LNCaP clone FGC (cell line): Measurements from ENCODE around the gene SESN1.
"Not testable (repeated sequence)": the region's sequence is repeated elsewhere in the genome, so short reads cannot be mapped to it uniquely, and the experiment has no call there.

Experiments used
- DNase-seq: peaks from one replicate; pipeline ENCODE4 v3.0.0-alpha.2; 2011; ENCODE audit warnings: low read depth
- H3K4me3 ChIP-seq: 2 replicates; pipeline ENCODE4 v1.5.1; 2011; ENCODE audit warnings: mild to moderate bottlenecking, low read depth, low read length, control low read depth
- CTCF ChIP-seq: IDR thresholded peaks from 2 replicates; pipeline ENCODE4 v1.5.1; 2012; ENCODE audit warnings: mild to moderate bottlenecking; ENCODE audit not compliant: control insufficient read depth, insufficient read depth; ENCODE audit errors: extremely low read depth

Gene SESN1

GRCh38 chr6:109093732-109094415, 772 bp downstream of the SESN1 start:
- no peak for TF ChIP-seq CTCF
- DNase-seq, result no peak
- peak overlapping the region; percentile 88 for H3K4me3 ChIP-seq

GRCh38 chr6:109092074-109092473, 2.6 kb downstream of the SESN1 start:
- H3K4me3 ChIP-seq, result no peak overlapping the region

DNA sequence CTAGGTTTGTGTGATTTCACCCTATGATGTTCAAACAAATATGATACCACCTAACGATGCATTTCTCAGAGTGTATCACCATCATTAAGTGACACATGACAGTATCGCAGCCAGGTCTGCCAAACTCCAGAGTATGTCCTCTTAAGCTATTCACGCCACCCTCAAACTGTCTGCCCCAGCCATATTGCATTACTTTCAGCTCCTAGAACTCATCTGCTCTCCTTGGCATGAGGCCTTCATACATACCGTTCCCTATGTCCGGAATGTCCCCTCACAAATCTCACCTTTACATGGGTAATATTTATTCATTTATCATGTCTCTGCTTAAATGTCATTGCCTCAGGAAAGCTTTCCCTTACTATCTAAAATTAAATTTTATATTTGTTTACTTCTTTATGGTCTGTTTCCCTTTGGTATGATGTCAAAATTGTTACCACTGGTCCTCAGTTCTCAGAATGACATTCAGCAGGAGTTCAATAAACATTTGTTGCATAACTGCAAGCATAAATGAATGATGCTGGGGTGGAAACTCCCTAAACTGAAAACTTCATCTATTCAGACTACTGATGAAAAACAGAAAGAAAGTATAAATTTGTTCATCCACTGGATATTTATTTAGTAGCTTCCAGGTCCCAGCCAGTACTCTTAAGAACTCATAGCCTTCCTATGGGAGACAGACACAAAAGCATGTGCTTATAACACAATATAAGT, 3.2 kb downstream of the SESN1 start:
- no peak for TF ChIP-seq CTCF
- no peak overlapping the region for H3K4me3 ChIP-seq
- no peak for DNase-seq

More at GRCh38 chr6:109092074-109092473, 2.6 kb downstream of the SESN1 start:
- no peak for DNase-seq
- TF ChIP-seq CTCF, result no peak

- DNase-seq, result no peak
- H3K4me3 ChIP-seq, result no peak overlapping the region
- TF ChIP-seq CTCF, result no peak
Observed at GRCh38 chr6:109088995-109089394, 5.7 kb downstream of the SESN1 start.

DNA sequence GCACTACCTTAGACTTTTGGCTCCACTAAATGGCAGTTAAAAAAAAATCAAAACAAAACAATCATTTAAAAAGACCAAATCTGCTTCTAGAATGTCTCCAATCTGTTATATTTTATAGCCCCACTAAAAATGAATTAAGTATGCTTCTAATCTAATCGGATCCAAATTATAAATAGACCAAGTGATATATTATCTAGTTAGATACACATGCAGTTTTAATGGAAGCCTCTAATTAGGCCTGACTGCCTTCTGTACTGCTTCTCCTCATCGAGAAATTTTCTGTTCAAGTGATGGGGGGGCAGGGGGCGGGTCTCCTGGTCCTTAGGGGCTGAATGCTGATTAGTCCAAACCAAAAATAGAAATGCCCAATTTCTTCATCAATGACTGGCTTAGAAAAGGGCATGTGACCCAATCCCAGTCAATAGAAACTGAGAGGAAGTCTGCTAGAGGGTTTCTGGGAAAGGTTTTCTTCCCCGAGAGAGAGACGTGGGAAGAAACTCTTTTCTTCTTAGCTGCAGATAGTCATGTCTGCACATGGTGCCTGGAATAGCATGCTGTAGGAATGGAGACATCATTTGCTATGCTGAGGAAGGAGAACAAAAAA, 6.9 kb downstream of the SESN1 start:
- TF ChIP-seq CTCF, result no peak

DNA sequence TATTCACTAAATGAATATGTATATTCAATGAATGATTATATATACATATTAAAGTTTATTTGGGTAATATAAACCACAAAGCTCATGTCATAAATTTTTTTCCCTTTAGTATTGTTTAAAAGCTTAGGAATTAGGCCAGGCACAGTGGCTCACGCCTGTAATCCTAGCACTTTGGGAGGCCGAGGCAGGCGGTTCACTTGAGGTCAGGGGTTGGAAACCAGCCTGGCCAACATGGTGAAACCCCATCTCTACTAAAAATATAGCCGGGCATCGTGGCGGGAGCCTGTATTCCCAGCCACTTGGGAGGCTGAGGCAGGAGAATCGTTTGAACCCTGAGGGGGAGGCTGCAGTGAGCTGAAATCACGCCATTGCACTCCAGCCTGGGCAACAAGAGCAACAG, 10.5 kb downstream of the SESN1 start:
- DNase-seq, H3K4me3 ChIP-seq: not testable (repeated sequence)

More for the DNA sequence above, 6.9 kb downstream of the SESN1 start:
- DNase-seq, result no peak
- no peak overlapping the region for H3K4me3 ChIP-seq

GRCh38 chr6:109083657-109084056, 11.0 kb downstream of the SESN1 start:
- DNase-seq, result no peak
- TF ChIP-seq CTCF, result no peak
- H3K4me3 ChIP-seq, result no peak overlapping the region
